GM23338 (cell line): ENCODE results near the gene CAPN15. TPM values are rescaled to one million over a fixed set of nuclear protein-coding genes. Genes with fewer than 3 reads are reported as not detected.

ENCODE experiments used
- ATAC-seq: fragments of 200-7000 bp; cut with Tn5 transposase; 3 replicates; pipeline ENCODE4 v1.9.1; 2020
- DNase-seq: peaks from one replicate; pipeline ENCODE4 v3.0.0-alpha.2; 2015; ENCODE audit warnings: low spot score
- H2AFZ ChIP-seq: fragments of 200-600 bp; sonication (generic); 2 replicates; pipeline ENCODE4 v1.8.0; 2016; ENCODE audit warnings: antibody characterized with exemption, mild to moderate bottlenecking, moderate library complexity
- H3F3A ChIP-seq: fragments of 200-600 bp; sonication (generic); replicated peaks from 2 replicates; pipeline ENCODE4 v1.8.0; 2017; ENCODE audit warnings: antibody characterized with exemption, mixed run types, low read depth
- H3K27ac ChIP-seq: fragments of 200-600 bp; sonication (generic); 2 replicates; pipeline ENCODE4 v1.6.1; 2016; ENCODE audit warnings: low read depth
- H3K27me3 ChIP-seq: fragments of 200-600 bp; sonication (generic); 2 replicates; pipeline ENCODE4 v1.8.0; 2016; ENCODE audit warnings: mild to moderate bottlenecking, mixed run types, moderate library complexity; ENCODE audit not compliant: insufficient read depth
- H3K36me3 ChIP-seq: fragments of 200-600 bp; sonication (generic); 2 replicates; pipeline ENCODE4 v1.8.0; 2016; ENCODE audit warnings: mild to moderate bottlenecking; ENCODE audit not compliant: insufficient read depth
- H3K4me1 ChIP-seq: fragments of 200-600 bp; sonication (generic); 2 replicates; pipeline ENCODE4 v1.8.0; 2016; ENCODE audit warnings: mild to moderate bottlenecking, moderate library complexity; ENCODE audit not compliant: insufficient read depth
- H3K4me2 ChIP-seq: fragments of 200-600 bp; sonication (generic); 2 replicates; pipeline ENCODE4 v1.7.1; 2017; ENCODE audit warnings: mixed run types
- H3K4me3 ChIP-seq: fragments of 200-600 bp; sonication (generic); 2 replicates; pipeline ENCODE4 v1.6.1; 2016; ENCODE audit warnings: mixed run types
- H3K79me2 ChIP-seq: fragments of 200-600 bp; sonication (generic); replicated peaks from 2 replicates; pipeline ENCODE4 v1.8.0; 2017; ENCODE audit warnings: mild to moderate bottlenecking; ENCODE audit not compliant: insufficient read depth
- H3K9me2 ChIP-seq: fragments of 200-600 bp; sonication (generic); 2 replicates; pipeline ENCODE4 v1.8.0; 2017; ENCODE audit not compliant: insufficient read depth
- H4K20me1 ChIP-seq: fragments of 200-600 bp; sonication (generic); replicated peaks from 2 replicates; pipeline ENCODE4 v1.8.0; 2017; ENCODE audit warnings: mild to moderate bottlenecking; ENCODE audit not compliant: insufficient read depth
- H3K27ac Mint-ChIP-seq: 2 replicates; pipeline ENCODE4 v1.8.0; 2020; ENCODE audit warnings: inconsistent platforms, mild to moderate bottlenecking, moderate library complexity, mixed read lengths
- H3K27me3 Mint-ChIP-seq: 3 replicates; pipeline ENCODE4 v1.8.0; 2022; ENCODE audit warnings: low read depth, mild to moderate bottlenecking, moderate library complexity, mixed read lengths, inconsistent platforms; ENCODE audit not compliant: insufficient read depth, poor library complexity
- H3K36me3 Mint-ChIP-seq: 3 replicates; pipeline ENCODE4 v1.8.0; 2021; ENCODE audit warnings: low read depth, mild to moderate bottlenecking, inconsistent platforms, moderate library complexity, mixed read lengths
- H3K4me1 Mint-ChIP-seq: 3 replicates; pipeline ENCODE4 v1.8.0; 2020; ENCODE audit warnings: mild to moderate bottlenecking, inconsistent platforms, mixed read lengths
- H3K4me3 Mint-ChIP-seq: 3 replicates; pipeline ENCODE4 v1.8.0; 2021; ENCODE audit warnings: moderate library complexity, mild to moderate bottlenecking, inconsistent platforms, mixed read lengths
- H3K9me3 Mint-ChIP-seq: 3 replicates; pipeline ENCODE4 v1.8.0; 2020; ENCODE audit warnings: moderate library complexity, mild to moderate bottlenecking, inconsistent platforms, mixed read lengths
- JUNB ChIP-seq: IDR thresholded peaks from one replicate; pipeline ENCODE4 v1.6.1; 2016; ENCODE audit warnings: antibody characterized with exemption; ENCODE audit not compliant: unreplicated experiment
- NANOG ChIP-seq: IDR thresholded peaks from 2 replicates; pipeline ENCODE4 v1.6.1; 2016; ENCODE audit warnings: antibody characterized with exemption, borderline replicate concordance
- POLR2AphosphoS5 ChIP-seq: IDR thresholded peaks from 2 replicates; pipeline ENCODE4 v1.6.1; 2016; ENCODE audit warnings: antibody characterized with exemption, low read depth
- REST ChIP-seq: IDR thresholded peaks from one replicate; pipeline ENCODE4 v1.6.1; 2018; ENCODE audit warnings: antibody characterized with exemption; ENCODE audit not compliant: unreplicated experiment
- polyA plus RNA-seq: library from polyadenylated mRNA; unstranded; fragments of >200 nt; fragmentation: Nextera tagmentation; extraction: Ambion mirVana; gene quantifications from 2 replicates; pipeline ENCODE4 v1.2.1, GENCODE V29; 2016
- total RNA-seq: library from RNA; depleted of rRNA; stranded (reverse); fragments of >200 nt; shearing (Covaris generic); gene quantifications from 2 replicates; pipeline ENCODE4 v1.2.3, GENCODE V29; 2014
- TF ChIP-seq, protein P1 (sequence below): IDR thresholded peaks from 2 replicates; pipeline ENCODE4 v1.6.1; 2016; ENCODE audit warnings: antibody characterized with exemption

The CAPN15 gene
- total and polyA plus RNA-seq, 2 experiments from 2014 or later, result 27.3 to 164 TPM

- ATAC-seq, result no peak
These were observed 25.2 kb upstream of the CAPN15 start for GRCh38 chr16:502179-502943.

More at GRCh38 chr16:502179-502943, 25.2 kb upstream of the CAPN15 start:
- Mint-ChIP-seq H3K9me3 (no peaks in the 10 kb centered on the region), H3K27ac (peak overlapping the region; percentile 44; the same call in 1 of the 2 replicates), H3K36me3 (no peaks in the 10 kb centered on the region; the same call in 2 of the 3 replicates), H3K27me3 (peaks cover 12% of the 10 kb centered on the region), H3K4me1 (peaks cover 4% of the 10 kb centered on the region), H3K4me3 (no peak overlapping the region)
- Histone ChIP-seq H3K9me2 (no peaks in the 10 kb centered on the region), H2AFZ (no peak overlapping the region), H3K4me2 (no peak overlapping the region), H3K36me3 (no peaks in the 10 kb centered on the region), H3K27ac (no peak overlapping the region), H3K79me2 (no peaks in the 10 kb centered on the region), H4K20me1 (no peaks in the 10 kb centered on the region), H3K4me3 (no peak overlapping the region), H3F3A (no peaks in the 10 kb centered on the region), H3K27me3 (no peaks in the 10 kb centered on the region), H3K4me1 (no peaks in the 10 kb centered on the region)
- DNase-seq, result no peak
- TF ChIP-seq JUNB (no peak), NANOG (no peak), POLR2AphosphoS5 (no peak), REST (no peak)
- TF ChIP-seq, protein P1, sequence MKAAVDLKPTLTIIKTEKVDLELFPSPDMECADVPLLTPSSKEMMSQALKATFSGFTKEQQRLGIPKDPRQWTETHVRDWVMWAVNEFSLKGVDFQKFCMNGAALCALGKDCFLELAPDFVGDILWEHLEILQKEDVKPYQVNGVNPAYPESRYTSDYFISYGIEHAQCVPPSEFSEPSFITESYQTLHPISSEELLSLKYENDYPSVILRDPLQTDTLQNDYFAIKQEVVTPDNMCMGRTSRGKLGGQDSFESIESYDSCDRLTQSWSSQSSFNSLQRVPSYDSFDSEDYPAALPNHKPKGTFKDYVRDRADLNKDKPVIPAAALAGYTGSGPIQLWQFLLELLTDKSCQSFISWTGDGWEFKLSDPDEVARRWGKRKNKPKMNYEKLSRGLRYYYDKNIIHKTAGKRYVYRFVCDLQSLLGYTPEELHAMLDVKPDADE, result no peak
